Measurements from ENCODE around the gene TOB1. TPM values are rescaled to one million over a fixed set of nuclear protein-coding genes. Genes with fewer than 3 reads are reported as not detected.
A peak's percentile ranks its signal among the peaks of the same experiment; 100 is the strongest.

Gene TOB1
- total RNA-seq, 1 donor from 2014 or later = 101 TPM

DNA sequence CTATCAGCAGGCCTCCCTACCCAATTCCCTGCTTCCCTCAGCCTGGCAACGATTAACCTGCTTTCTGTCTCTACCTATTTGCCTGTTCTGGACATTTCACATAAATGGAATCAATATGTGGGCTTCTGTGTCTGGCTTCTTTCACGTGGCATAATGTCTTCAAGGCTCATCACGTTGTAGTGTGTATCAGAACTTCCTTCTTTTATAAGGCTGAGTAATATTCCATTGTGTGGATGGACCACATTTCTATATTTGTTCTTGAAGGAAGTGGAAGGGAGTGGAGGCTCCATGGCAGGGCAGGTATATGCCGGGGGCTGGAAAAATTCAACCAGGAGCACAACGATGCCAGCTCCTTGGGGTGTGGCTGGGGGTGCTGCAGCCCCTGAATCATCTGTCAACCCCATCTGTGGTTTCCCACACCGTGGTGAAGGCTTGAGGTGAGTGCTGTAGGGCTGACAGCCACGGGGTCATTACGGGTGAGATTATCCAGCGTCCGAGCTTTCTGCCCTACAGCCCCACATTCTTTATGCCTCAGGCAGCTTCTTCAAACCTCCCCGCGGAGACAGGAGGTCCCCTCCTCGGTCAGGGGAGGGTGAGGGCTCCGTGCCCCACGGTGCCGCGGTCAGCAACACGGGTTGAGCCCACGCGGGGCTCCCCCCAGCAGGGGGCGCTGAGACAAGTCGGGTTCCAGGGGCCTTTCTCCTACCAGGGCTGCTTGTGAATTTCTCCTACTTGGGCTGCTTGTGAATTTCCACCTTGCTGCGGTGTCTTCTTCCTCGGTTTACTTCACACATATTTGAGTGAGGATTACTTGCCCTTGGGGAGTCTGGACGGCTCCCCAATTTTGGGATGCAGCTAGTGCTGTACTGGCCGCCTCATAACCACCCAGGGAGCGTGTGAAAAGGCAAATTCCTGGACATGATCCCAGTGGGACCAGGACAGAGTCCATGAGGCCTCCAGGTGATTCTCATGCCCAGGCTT is 49.1 kb downstream of the TOB1 start:
- Histone ChIP-seq H3K9me3 (replicated peaks) (no peaks in the 10 kb centered on the region), H3K4me3 (peak overlapping the region; percentile 23), H3K36me3 (no peaks in the 10 kb centered on the region), H3K27me3 (ENCODE audit: low read depth) (peaks cover 10% of the 10 kb centered on the region), H3K27ac (replicated peaks) (no peak overlapping the region), H3K4me1 (peaks cover 8% of the 10 kb centered on the region)
- intact Hi-C loops (cut with micrococcal nuclease) = no loop called here
- TF ChIP-seq, protein P1, sequence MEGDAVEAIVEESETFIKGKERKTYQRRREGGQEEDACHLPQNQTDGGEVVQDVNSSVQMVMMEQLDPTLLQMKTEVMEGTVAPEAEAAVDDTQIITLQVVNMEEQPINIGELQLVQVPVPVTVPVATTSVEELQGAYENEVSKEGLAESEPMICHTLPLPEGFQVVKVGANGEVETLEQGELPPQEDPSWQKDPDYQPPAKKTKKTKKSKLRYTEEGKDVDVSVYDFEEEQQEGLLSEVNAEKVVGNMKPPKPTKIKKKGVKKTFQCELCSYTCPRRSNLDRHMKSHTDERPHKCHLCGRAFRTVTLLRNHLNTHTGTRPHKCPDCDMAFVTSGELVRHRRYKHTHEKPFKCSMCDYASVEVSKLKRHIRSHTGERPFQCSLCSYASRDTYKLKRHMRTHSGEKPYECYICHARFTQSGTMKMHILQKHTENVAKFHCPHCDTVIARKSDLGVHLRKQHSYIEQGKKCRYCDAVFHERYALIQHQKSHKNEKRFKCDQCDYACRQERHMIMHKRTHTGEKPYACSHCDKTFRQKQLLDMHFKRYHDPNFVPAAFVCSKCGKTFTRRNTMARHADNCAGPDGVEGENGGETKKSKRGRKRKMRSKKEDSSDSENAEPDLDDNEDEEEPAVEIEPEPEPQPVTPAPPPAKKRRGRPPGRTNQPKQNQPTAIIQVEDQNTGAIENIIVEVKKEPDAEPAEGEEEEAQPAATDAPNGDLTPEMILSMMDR (IDR thresholded peaks at IDR 0.05; ENCODE audit: borderline replicate concordance) = peak; percentile 89
- DNase-seq = peak; percentile 49

DNA sequence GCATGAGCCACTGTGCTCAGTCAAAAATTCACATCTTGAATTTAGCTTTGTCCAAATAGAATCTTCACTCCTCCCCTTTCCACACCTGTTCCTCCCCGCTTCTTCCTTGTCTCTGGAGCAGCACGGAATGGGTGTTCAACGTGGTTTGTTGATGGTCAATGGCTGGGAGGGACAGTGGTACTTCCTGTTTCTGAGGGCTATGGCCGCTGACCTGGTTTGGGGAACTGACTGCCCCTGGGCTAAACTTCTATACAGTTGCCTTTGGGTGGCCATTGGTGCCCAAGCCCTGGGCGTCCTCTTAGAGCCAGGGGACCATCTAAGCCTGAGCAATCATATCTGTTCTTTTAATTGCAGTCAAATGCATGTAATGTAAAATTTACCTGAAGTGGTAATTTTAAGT is 49.9 kb downstream of the TOB1 start:
- TF ChIP-seq, protein P1 (IDR thresholded peaks at IDR 0.05; ENCODE audit: borderline replicate concordance) = no peak
- Histone ChIP-seq H3K36me3 (no peaks in the 10 kb centered on the region), H3K4me3 (no peak overlapping the region), H3K27me3 (ENCODE audit: low read depth) (peaks cover 10% of the 10 kb centered on the region), H3K9me3 (replicated peaks) (no peaks in the 10 kb centered on the region), H3K4me1 (peaks cover 8% of the 10 kb centered on the region), H3K27ac (replicated peaks) (no peak overlapping the region)
- DNase-seq = no peak
- intact Hi-C loops (cut with micrococcal nuclease) = no loop called here

DNA sequence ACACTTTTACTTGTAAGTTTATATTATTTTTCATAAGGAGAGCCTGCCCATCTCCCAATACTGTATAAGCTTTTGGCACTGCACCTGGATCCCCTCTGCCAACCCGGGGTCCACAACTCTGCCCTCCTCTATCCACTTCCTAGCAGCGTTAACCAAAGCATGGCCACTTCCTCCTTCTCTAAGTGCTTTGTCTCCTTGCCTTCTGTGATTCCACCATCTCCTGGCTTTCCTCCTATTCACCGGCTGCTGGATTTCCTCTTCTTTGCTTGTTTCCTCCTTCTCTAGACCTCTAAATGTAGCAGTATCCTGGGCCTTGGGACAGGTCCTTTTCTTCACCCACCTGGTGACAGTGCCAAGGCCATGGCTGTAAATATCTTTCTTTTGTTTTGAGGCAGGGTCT is 50.8 kb downstream of the TOB1 start:
- Histone ChIP-seq H3K27me3 (ENCODE audit: low read depth) (peaks cover 10% of the 10 kb centered on the region), H3K4me1 (peaks cover 8% of the 10 kb centered on the region), H3K27ac (replicated peaks) (no peak overlapping the region), H3K4me3 (no peak overlapping the region), H3K36me3 (no peaks in the 10 kb centered on the region), H3K9me3 (replicated peaks) (no peaks in the 10 kb centered on the region)
- intact Hi-C loops (cut with micrococcal nuclease) = no loop called here
- TF ChIP-seq, protein P1 (IDR thresholded peaks at IDR 0.05; ENCODE audit: borderline replicate concordance) = no peak
- DNase-seq = no peak

DNA sequence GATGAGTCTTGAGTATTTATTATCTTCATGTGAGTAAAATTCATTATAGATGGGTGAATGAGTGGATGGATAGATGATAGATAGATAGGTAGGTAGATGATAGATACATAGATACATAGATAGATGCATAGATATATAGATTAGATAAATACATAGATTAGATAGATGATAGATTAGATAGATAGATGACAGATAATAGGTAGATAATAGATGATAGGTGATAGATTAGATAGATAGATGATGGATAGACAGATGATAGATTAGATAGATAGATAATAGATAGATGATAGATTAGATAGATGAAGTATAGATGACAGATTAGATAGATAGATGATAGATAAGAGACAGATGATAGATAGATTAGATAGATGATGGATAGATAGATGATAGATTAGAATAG is 52.6 kb downstream of the TOB1 start:
- Histone ChIP-seq H3K27ac (replicated peaks) (no peak overlapping the region), H3K4me1 (peaks cover 8% of the 10 kb centered on the region), H3K27me3 (ENCODE audit: low read depth) (peaks cover 10% of the 10 kb centered on the region), H3K36me3 (no peaks in the 10 kb centered on the region), H3K4me3 (no peak overlapping the region), H3K9me3 (replicated peaks) (no peaks in the 10 kb centered on the region)
- intact Hi-C loops (cut with micrococcal nuclease) = no loop called here
- DNase-seq = no peak
- TF ChIP-seq, protein P1 (IDR thresholded peaks at IDR 0.05; ENCODE audit: borderline replicate concordance) = no peak

Other genes with a start within 250 kb of the TOB1 start
- 0.88 TPM for gene ABCC3, start 231.5 kb downstream of the TOB1 start, total RNA-seq
- gene ANKRD40, start 158.4 kb downstream of the TOB1 start, total RNA-seq = 53.1 TPM
- 64.4 TPM for gene LUC7L3, start 146.8 kb downstream of the TOB1 start, total RNA-seq
- gene ANKRD40CL, start 98.8 kb downstream of the TOB1 start, total RNA-seq = not detected
- 0.25 TPM for gene WFIKKN2, start 30.8 kb downstream of the TOB1 start, total RNA-seq